T-helper 2 cell treated with Interferon-gamma antibody and Interleukin-4, amounts not matched to agents 5 μg/mL and 100 μg/mL, for 36 hours (primary cell): Measurements from ENCODE around the gene CSNK2A3.

ENCODE experiments used
- DNase-seq: peaks from one replicate; pipeline ENCODE4 v3.0.0; 2021; ENCODE audit warnings: low spot score
- H3K27ac Mint-ChIP-seq: one replicate; pipeline ENCODE4 v1.8.0; 2021; ENCODE audit warnings: mild to moderate bottlenecking, mixed read lengths
- H3K27me3 Mint-ChIP-seq: one replicate; pipeline ENCODE4 v1.8.0; 2021; ENCODE audit warnings: low read depth, mixed read lengths
- H3K36me3 Mint-ChIP-seq: one replicate; pipeline ENCODE4 v1.8.0; 2021; ENCODE audit warnings: low read depth, mixed read lengths
- H3K4me1 Mint-ChIP-seq: one replicate; pipeline ENCODE4 v1.8.0; 2021; ENCODE audit warnings: low read depth, mixed read lengths
- H3K4me3 Mint-ChIP-seq: one replicate; pipeline ENCODE4 v1.8.0; 2022; ENCODE audit warnings: mild to moderate bottlenecking, moderate library complexity, mixed read lengths
- H3K9me3 Mint-ChIP-seq: one replicate; pipeline ENCODE4 v1.8.0; 2021; ENCODE audit warnings: mixed read lengths

CSNK2A3 gene

DNA sequence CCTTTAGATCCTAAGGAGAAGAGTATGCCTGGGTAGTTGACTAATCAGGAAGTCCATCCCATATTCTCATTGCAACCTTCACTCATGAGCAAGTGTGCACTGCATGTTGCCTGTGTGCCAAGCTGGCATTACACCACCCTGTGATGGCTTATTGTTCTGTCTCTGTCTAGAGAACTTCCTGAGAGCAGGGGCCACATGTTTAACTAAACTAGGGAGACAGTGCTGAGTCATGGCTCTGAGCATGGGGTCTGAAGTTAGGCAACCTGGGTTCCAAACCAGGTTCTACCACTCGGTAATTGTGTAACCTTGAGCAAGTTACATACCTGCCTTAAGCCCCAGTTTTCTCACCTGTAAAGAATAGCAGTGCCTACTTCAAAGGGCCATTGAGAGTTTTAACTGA lies 39.6 kb downstream of the CSNK2A3 start:
- Mint-ChIP-seq H3K4me1 (peaks cover 8% of the 10 kb centered on the region), H3K36me3 (no peaks in the 10 kb centered on the region)

DNA sequence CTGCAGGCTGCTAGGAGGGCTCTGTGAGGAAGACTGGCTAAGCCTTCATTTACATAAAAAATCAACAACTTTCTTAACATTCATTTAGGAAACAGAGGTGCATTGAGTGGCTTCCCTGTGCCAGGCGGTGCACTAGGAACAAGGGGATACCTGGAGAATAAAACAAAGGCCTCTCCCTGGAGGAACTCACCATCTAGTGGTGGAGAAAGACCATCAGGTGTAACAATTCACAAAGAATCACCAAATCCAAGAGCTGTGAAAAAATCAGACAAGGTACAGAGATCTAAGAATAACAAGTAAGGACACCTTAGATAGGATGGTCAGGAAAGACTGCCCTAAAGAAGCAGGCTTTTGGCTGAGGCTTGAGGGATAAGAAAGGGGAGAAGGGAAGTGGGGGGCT lies 40.3 kb downstream of the CSNK2A3 start:
- H3K4me1 Mint-ChIP-seq: peaks cover 8% of the 10 kb centered on the region
- H3K9me3 Mint-ChIP-seq: no peaks in the 10 kb centered on the region
- H3K4me3 Mint-ChIP-seq: no peak overlapping the region
- no peaks in the 10 kb centered on the region for H3K36me3 Mint-ChIP-seq
- no peak overlapping the region for H3K27ac Mint-ChIP-seq
- DNase-seq: no peak
- no peaks in the 10 kb centered on the region for H3K27me3 Mint-ChIP-seq

More for the DNA sequence above, 39.6 kb downstream of the CSNK2A3 start:
- Mint-ChIP-seq H3K4me3 (no peak overlapping the region), H3K27ac (no peak overlapping the region), H3K9me3 (no peaks in the 10 kb centered on the region), H3K27me3 (no peaks in the 10 kb centered on the region)
- no peak for DNase-seq

DNA sequence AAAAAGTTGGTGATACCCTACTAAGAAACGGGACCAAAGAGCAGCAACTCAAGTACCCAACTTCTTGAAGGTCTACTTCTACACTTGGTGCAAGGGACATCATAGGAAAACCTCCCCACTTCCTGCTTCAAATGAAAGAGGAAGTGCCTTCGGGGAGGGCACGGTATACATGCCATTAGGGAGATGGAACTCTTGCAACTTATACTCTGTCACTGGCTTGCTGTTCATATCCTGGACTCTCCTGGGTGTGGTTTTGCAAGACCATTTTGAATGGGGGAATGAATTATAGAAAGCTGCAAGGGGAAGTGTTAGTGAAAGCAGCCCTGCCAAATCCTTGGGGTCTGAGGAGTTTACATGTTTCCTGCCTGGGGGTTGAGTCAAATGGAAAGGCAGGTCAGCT lies 41.9 kb downstream of the CSNK2A3 start:
- no peak for DNase-seq
- Mint-ChIP-seq H3K27ac (no peak overlapping the region), H3K27me3 (no peaks in the 10 kb centered on the region), H3K36me3 (no peaks in the 10 kb centered on the region), H3K4me3 (no peak overlapping the region), H3K9me3 (no peaks in the 10 kb centered on the region), H3K4me1 (peaks cover 8% of the 10 kb centered on the region)

DNA sequence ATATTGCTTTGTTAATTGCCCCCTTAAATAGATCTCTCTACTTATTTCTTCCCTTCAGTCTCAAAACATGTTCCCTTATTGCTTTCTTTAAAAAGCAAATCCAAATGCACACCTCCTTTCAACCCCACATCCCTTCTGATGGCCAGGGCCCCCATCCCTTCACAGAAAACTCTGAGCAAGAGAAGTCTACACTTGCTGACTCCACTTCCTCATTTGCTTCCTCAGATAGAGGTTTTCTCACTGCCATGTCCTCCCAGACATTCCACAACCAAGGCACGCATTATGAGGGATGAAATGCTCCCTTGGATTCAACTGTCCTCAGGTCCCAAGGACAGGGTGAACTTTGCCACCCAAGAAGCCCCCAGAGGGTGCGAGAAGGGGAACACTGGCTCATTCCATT lies 43.1 kb downstream of the CSNK2A3 start:
- no peaks in the 10 kb centered on the region for H3K27me3 Mint-ChIP-seq
- H3K9me3 Mint-ChIP-seq: no peaks in the 10 kb centered on the region
- H3K36me3 Mint-ChIP-seq: no peaks in the 10 kb centered on the region
- no peak overlapping the region for H3K4me3 Mint-ChIP-seq
- DNase-seq: no peak
- H3K4me1 Mint-ChIP-seq: peaks cover 8% of the 10 kb centered on the region
- no peak overlapping the region for H3K27ac Mint-ChIP-seq

DNA sequence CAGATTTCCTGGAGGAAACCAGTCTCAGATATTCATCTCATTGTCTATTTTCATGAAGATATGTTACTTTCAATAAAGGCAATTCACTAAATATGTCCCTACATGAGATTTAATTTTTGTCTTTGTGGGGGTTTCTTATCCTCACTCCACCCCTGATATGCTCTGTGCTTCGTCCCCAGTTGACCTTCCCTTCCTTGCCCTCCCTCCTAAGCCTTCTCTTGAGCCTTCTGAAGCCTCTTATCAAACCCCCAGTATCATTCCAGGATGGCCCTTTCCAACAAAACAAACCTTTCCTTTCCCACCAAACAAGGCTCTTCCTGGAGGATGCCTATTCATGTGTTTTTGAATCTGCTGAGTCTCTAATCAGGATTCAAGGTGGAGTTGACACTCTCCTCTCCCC lies 44.8 kb downstream of the CSNK2A3 start:
- H3K4me3 Mint-ChIP-seq: no peak overlapping the region
- no peaks in the 10 kb centered on the region for H3K27me3 Mint-ChIP-seq
- no peak for DNase-seq
- H3K27ac Mint-ChIP-seq: no peak overlapping the region
- no peaks in the 10 kb centered on the region for H3K9me3 Mint-ChIP-seq
- H3K4me1 Mint-ChIP-seq: peaks cover 8% of the 10 kb centered on the region
- H3K36me3 Mint-ChIP-seq: no peaks in the 10 kb centered on the region

DNA sequence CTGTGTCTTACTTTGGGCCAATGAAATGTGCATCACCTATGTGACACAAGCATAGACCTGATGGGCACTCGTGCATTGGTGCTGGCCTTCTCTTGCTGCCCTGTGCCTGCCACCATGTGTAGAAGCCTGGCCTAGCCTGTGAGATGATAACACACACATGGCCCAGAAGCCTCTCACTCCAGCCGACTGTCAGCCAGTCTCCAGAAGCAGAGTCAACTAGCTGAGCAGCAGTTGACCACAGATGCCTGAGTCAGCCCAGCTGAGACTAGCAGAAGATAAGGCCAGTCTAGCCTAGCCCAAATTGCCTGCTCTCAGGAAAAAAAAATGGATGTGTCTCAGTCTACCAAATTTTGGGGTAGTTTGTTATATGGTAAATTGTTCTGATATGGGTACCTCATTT lies 46.2 kb downstream of the CSNK2A3 start:
- Mint-ChIP-seq H3K27me3 (no peaks in the 10 kb centered on the region), H3K4me1 (peaks cover 8% of the 10 kb centered on the region), H3K27ac (no peak overlapping the region), H3K36me3 (no peaks in the 10 kb centered on the region), H3K4me3 (no peak overlapping the region), H3K9me3 (no peaks in the 10 kb centered on the region)
- DNase-seq: no peak

DNA sequence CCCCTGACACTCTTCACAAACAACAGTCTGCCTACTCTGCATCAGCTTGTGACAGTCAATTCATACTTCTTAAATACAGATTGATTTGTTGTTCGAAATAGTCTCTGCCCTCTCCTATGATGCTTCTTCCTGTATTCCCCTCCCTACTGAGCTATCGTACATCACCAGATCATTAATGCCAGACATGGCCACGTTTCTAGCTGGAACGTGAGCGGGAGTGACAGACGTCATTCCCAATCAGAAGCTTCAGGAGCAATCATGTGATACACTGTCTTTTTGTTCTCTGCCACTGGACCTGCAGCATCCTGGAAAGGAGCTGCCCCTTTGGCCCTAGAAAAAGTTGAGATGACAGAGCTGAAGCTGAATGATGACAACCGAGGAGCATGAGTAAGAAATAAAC lies 48.5 kb downstream of the CSNK2A3 start:
- Mint-ChIP-seq H3K36me3 (no peaks in the 10 kb centered on the region), H3K4me1 (no peaks in the 10 kb centered on the region), H3K27me3 (no peaks in the 10 kb centered on the region), H3K9me3 (no peaks in the 10 kb centered on the region), H3K4me3 (no peak overlapping the region), H3K27ac (no peak overlapping the region)
- no peak for DNase-seq

DNA sequence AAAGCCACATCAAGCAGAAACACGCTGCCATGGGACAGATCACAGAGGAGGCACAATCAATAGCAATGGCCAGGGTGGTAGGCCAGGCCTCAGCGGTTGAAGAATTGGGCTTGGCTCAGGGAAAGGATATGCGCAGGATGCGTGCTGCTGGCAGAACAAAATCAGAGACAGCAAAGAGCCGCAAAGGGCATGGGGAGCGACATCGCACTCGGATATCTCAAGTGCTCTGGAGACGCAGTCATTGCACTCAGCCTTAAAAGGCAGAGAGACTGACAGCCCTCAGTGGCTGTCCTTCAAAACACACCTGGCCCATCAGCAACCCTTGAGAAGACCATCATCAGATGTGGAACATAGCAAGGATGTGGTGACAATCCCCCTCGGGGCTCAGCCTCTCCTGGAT lies 50.5 kb downstream of the CSNK2A3 start:
- Mint-ChIP-seq H3K4me3 (no peak overlapping the region), H3K9me3 (no peaks in the 10 kb centered on the region), H3K27me3 (no peaks in the 10 kb centered on the region), H3K4me1 (no peaks in the 10 kb centered on the region), H3K27ac (no peak overlapping the region), H3K36me3 (no peaks in the 10 kb centered on the region)
- DNase-seq: no peak
